SU-DHL-6 (cell line): Measurements from ENCODE around the gene CDC6.

Experiments
- H2AFZ ChIP-seq: fragments of 200-600 bp; sonication (generic); 2 replicates; pipeline ENCODE4 v1.6.1; 2014; ENCODE audit warnings: low read depth, mild to moderate bottlenecking, moderate library complexity, mixed read lengths, antibody characterized with exemption, low read length; ENCODE audit not compliant: severe bottlenecking
- H3F3A ChIP-seq: fragments of 200-600 bp; shearing (Covaris generic); 2 replicates; pipeline ENCODE4 v1.6.0; 2016; ENCODE audit warnings: antibody characterized with exemption, mild to moderate bottlenecking; ENCODE audit not compliant: insufficient read depth
- H3K27ac ChIP-seq: fragments of 200-600 bp; sonication (generic); 2 replicates; pipeline ENCODE4 v1.5.1; 2016; ENCODE audit warnings: low read depth, mild to moderate bottlenecking, low read length, moderate library complexity, mixed read lengths
- H3K27me3 ChIP-seq: fragments of 200-600 bp; sonication (generic), shearing (Covaris generic); 2 replicates; pipeline ENCODE4 v1.6.0; 2014; ENCODE audit warnings: mild to moderate bottlenecking, low read length
- H3K36me3 ChIP-seq: fragments of 200-600 bp; sonication (generic); 2 replicates; pipeline ENCODE4 v1.6.1; 2014; ENCODE audit warnings: mild to moderate bottlenecking, low read length, mixed read lengths
- H3K4me2 ChIP-seq: fragments of 300-600, 200-600 bp; shearing (Covaris generic), sonication (generic); 2 replicates; pipeline ENCODE4 v1.6.0; 2014; ENCODE audit warnings: low read length, low read depth, mild to moderate bottlenecking; ENCODE audit not compliant: poor library complexity, severe bottlenecking
- H3K4me3 ChIP-seq: fragments of 200-600 bp; sonication (generic); 2 replicates; pipeline ENCODE4 v1.5.1; 2014; ENCODE audit warnings: antibody characterized with exemption, low read length, mild to moderate bottlenecking, mixed read lengths; ENCODE audit not compliant: insufficient read depth, poor library complexity, severe bottlenecking
- H3K79me2 ChIP-seq: fragments of 200-600 bp; sonication (generic); 2 replicates; pipeline ENCODE4 v1.6.1; 2014; ENCODE audit warnings: mild to moderate bottlenecking, low read length, moderate library complexity; ENCODE audit not compliant: insufficient read depth
- H3K9ac ChIP-seq: fragments of 200-600 bp; sonication (generic); 2 replicates; pipeline ENCODE4 v1.7.0; 2014; ENCODE audit warnings: mild to moderate bottlenecking, low read length
- H3K9me2 ChIP-seq: fragments of 200-600 bp; sonication (generic); replicated peaks from 2 replicates; pipeline ENCODE4 v1.6.1; 2014; ENCODE audit warnings: low read length; ENCODE audit not compliant: insufficient read depth
- H3K9me3 ChIP-seq: fragments of 200-600 bp; sonication (generic); 2 replicates; pipeline ENCODE4 v1.6.1; 2014; ENCODE audit warnings: low read length, mixed read lengths; ENCODE audit not compliant: insufficient read depth
- H4K20me1 ChIP-seq: fragments of 200-600 bp; sonication (generic); 2 replicates; pipeline ENCODE4 v1.6.1; 2014; ENCODE audit warnings: low read depth, mild to moderate bottlenecking, antibody characterized with exemption, low read length, moderate library complexity, mixed read lengths
- EZH2phosphoT487 ChIP-seq: fragments of 200-600 bp; sonication (generic), shearing (Covaris generic); conservative IDR thresholded peaks from 2 replicates; pipeline ENCODE4 v1.6.1; 2018; ENCODE audit warnings: mild to moderate bottlenecking, antibody characterized with exemption, low read length, moderate library complexity, mixed read lengths
- TF ChIP-seq, protein P1 (sequence below): fragments of 200-600 bp; sonication (generic); IDR thresholded peaks from one replicate; pipeline ENCODE4 v1.5.1; 2017; ENCODE audit warnings: antibody characterized with exemption, mild to moderate bottlenecking, low read length, moderate library complexity; ENCODE audit not compliant: insufficient read depth, poor library complexity, severe bottlenecking

Gene CDC6

DNA sequence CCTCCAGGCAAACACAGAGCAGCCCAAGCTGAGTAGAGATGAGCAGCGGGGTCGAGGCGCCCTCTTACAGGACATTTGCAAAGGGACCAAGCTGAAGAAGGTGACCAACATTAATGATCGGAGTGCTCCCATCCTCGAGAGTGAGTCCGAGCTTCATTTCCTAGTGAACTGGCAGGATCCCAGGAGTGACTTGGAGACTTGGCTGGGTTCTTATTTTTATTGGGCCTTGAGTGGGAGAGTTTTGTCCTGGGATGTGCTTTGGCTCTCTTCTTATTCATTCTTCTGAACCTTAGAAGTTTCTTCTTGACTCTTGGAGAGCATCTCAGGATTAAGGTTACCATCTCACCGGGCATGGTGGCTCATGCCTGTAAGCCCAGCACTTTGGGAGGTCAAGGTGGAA, 27.2 kb upstream of the CDC6 start:
- Histone ChIP-seq H3K4me2 (no peak overlapping the region), H3K4me3 (no peak overlapping the region), H3K9ac (no peak overlapping the region), H3K27me3 (no peaks in the 10 kb centered on the region), H2AFZ (no peak overlapping the region), H3K9me3 (no peaks in the 10 kb centered on the region), H3F3A (no peaks in the 10 kb centered on the region), H3K27ac (no peak overlapping the region), H3K36me3 (peaks cover 13% of the 10 kb centered on the region; the same call in 1 of the 2 replicates), H4K20me1 (no peaks in the 10 kb centered on the region), H3K79me2 (no peaks in the 10 kb centered on the region), H3K9me2 (no peaks in the 10 kb centered on the region)
- no peak for TF ChIP-seq EZH2phosphoT487
- TF ChIP-seq, protein P1, sequence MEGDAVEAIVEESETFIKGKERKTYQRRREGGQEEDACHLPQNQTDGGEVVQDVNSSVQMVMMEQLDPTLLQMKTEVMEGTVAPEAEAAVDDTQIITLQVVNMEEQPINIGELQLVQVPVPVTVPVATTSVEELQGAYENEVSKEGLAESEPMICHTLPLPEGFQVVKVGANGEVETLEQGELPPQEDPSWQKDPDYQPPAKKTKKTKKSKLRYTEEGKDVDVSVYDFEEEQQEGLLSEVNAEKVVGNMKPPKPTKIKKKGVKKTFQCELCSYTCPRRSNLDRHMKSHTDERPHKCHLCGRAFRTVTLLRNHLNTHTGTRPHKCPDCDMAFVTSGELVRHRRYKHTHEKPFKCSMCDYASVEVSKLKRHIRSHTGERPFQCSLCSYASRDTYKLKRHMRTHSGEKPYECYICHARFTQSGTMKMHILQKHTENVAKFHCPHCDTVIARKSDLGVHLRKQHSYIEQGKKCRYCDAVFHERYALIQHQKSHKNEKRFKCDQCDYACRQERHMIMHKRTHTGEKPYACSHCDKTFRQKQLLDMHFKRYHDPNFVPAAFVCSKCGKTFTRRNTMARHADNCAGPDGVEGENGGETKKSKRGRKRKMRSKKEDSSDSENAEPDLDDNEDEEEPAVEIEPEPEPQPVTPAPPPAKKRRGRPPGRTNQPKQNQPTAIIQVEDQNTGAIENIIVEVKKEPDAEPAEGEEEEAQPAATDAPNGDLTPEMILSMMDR: no peak

DNA sequence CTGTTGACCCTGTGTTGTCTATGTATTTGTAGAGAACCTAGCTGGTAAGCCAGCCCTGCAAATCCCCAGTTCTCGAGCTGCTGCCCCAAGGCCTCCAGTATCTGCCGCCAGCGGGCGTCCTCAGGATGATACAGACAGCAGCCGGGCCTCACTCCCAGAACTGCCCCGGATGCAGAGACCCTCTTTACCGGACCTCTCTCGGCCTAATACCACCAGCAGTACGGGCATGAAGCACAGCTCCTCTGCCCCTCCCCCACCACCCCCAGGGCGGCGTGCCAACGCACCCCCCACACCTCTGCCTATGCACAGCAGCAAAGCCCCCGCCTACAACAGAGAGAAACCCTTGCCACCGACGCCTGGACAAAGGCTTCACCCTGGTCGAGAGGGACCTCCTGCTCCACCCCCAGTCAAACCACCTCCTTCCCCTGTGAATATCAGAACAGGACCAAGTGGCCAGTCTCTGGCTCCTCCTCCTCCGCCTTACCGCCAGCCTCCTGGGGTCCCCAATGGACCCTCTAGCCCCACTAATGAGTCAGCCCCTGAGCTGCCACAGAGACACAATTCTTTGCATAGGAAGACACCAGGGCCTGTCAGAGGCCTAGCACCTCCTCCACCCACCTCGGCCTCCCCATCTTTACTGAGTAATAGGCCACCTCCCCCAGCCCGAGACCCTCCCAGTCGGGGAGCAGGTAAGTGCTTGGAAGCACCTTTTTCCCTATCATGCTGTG, 23.1 kb upstream of the CDC6 start:
- Histone ChIP-seq H3K27me3 (no peaks in the 10 kb centered on the region), H3F3A (no peaks in the 10 kb centered on the region), H2AFZ (no peak overlapping the region), H3K9me2 (no peaks in the 10 kb centered on the region), H3K9ac (no peak overlapping the region), H3K27ac (no peak overlapping the region), H4K20me1 (no peaks in the 10 kb centered on the region), H3K36me3 (peaks cover 11% of the 10 kb centered on the region; the same call in 1 of the 2 replicates), H3K79me2 (no peaks in the 10 kb centered on the region), H3K9me3 (no peaks in the 10 kb centered on the region), H3K4me3 (no peak overlapping the region), H3K4me2 (no peak overlapping the region)
- TF ChIP-seq, protein P1: no peak
- no peak for TF ChIP-seq EZH2phosphoT487

DNA sequence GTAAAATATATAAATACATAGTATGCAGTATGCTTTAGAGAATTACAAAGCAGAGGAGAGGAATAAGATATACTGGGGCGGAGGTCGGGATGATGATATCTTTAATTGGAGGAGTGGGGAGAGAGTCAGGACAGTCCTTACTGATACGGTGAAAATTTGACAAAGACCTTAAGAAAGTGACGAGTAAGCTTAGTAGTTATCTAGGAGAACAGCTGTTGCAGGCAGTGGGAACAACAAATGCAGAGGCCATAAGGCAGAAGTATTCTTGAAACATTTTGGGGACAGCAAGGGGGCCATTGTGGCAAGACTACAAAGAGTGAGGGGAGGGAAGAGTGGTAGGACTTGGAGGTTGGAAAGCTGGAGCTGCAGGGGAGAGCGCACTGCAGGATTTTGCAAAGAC, 22.3 kb upstream of the CDC6 start:
- Histone ChIP-seq H3K27ac (no peak overlapping the region), H3K27me3 (no peaks in the 10 kb centered on the region), H3K4me3 (no peak overlapping the region), H3K36me3 (peaks cover 7% of the 10 kb centered on the region; the same call in 1 of the 2 replicates), H3F3A (no peaks in the 10 kb centered on the region), H4K20me1 (no peaks in the 10 kb centered on the region), H3K79me2 (no peaks in the 10 kb centered on the region), H3K9me2 (no peaks in the 10 kb centered on the region), H3K4me2 (no peak overlapping the region), H3K9me3 (no peaks in the 10 kb centered on the region), H3K9ac (no peak overlapping the region), H2AFZ (no peak overlapping the region)
- TF ChIP-seq, protein P1: no peak
- no peak for TF ChIP-seq EZH2phosphoT487
